OCI-LY7 (cell line): ENCODE data around the gene XAF1. TPM values are rescaled to one million over a fixed set of nuclear protein-coding genes. Genes with fewer than 3 reads are reported as not detected.
"Not testable (repeated sequence)": the region's sequence is repeated elsewhere in the genome, so short reads cannot be mapped to it uniquely, and the experiment has no call there.

Experiments
- BruUV-seq: library from RNA; stranded (reverse); fragments of 400-500 nt; replicated peaks from 2 replicates; lab custom pipeline; 2021; lab: Mats Ljungman, UMichigan
- CTCF ChIA-PET: fragments of 300-600 bp; sonication (Branson Sonifier 250); formaldehyde crosslinking; loops from one replicate; lab custom pipeline; 2022; ENCODE audit warnings: antibody characterized with exemption; ENCODE audit not compliant: unreplicated experiment; lab: Charles Lee
- POLR2A ChIA-PET: fragments of 300-600 bp; sonication (Branson Sonifier 250); formaldehyde crosslinking; loops from one replicate; lab custom pipeline; 2022; ENCODE audit warnings: antibody characterized with exemption; lab: Charles Lee
- DNase-seq: peaks from one replicate; pipeline ENCODE4 v3.0.0-alpha.2; 2015; ENCODE audit warnings: low spot score
- H2AFZ ChIP-seq: fragments of 200-600 bp; sonication (generic), shearing (Covaris generic); 2 replicates; pipeline ENCODE4 v1.6.1; 2014; ENCODE audit warnings: mild to moderate bottlenecking, antibody characterized with exemption, low read length, moderate library complexity
- H3K27ac ChIP-seq: fragments of 200-600 bp; sonication (generic); 2 replicates; pipeline ENCODE4 v1.5.1; 2014; ENCODE audit warnings: mixed run types, low read depth, mild to moderate bottlenecking, moderate library complexity, low read length, inconsistent platforms; ENCODE audit not compliant: poor library complexity, severe bottlenecking
- H3K36me3 ChIP-seq: fragments of 200-600 bp; sonication (generic); 2 replicates; pipeline ENCODE4 v1.6.1; 2014; ENCODE audit warnings: mild to moderate bottlenecking, antibody characterized with exemption, low read length, moderate library complexity, mixed read lengths; ENCODE audit not compliant: insufficient read depth
- H3K4me1 ChIP-seq: fragments of 200-600 bp; sonication (generic); 2 replicates; pipeline ENCODE4 v1.5.1; 2014; ENCODE audit warnings: mild to moderate bottlenecking, low read length; ENCODE audit not compliant: insufficient read depth, poor library complexity, severe bottlenecking
- H3K4me2 ChIP-seq: fragments of 200-600 bp; sonication (generic); 2 replicates; pipeline ENCODE4 v1.6.1; 2014; ENCODE audit warnings: mild to moderate bottlenecking, low read length
- H3K4me3 ChIP-seq: fragments of 200-600 bp; sonication (generic); 2 replicates; pipeline ENCODE4 v1.5.1; 2014; ENCODE audit warnings: mild to moderate bottlenecking, low read depth, low read length; ENCODE audit not compliant: poor library complexity, severe bottlenecking
- H3K79me2 ChIP-seq: fragments of 200-600 bp; sonication (generic); 2 replicates; pipeline ENCODE4 v1.6.1; 2016; ENCODE audit warnings: low read depth, mild to moderate bottlenecking, low read length, moderate library complexity, mixed read lengths; ENCODE audit not compliant: insufficient read depth
- H3K9me2 ChIP-seq: fragments of 200-600 bp; sonication (generic); 2 replicates; pipeline ENCODE4 v1.6.1; 2016; ENCODE audit warnings: mild to moderate bottlenecking, low read length, mixed read lengths; ENCODE audit not compliant: insufficient read depth
- H3K9me3 ChIP-seq: fragments of 200-600 bp; sonication (generic); 2 replicates; pipeline ENCODE4 v1.6.1; 2014; ENCODE audit warnings: mild to moderate bottlenecking, mixed run types, low read length, mixed read lengths
- H4K20me1 ChIP-seq: fragments of 200-600 bp; sonication (generic); 2 replicates; pipeline ENCODE4 v1.6.1; 2014; ENCODE audit warnings: mild to moderate bottlenecking, antibody characterized with exemption, low read length, moderate library complexity, mixed read lengths; ENCODE audit not compliant: insufficient read depth
- CTCF ChIP-seq: fragments of 200-600 bp; sonication (generic); conservative IDR thresholded peaks from 2 replicates; pipeline ENCODE4 v1.5.1; 2014; ENCODE audit warnings: mild to moderate bottlenecking, antibody characterized with exemption, low read length, moderate library complexity, mixed read lengths
- EZH2phosphoT487 ChIP-seq: fragments of 200-600 bp; sonication (generic); IDR thresholded peaks from 2 replicates; pipeline ENCODE4 v1.6.1; 2018; ENCODE audit warnings: low read depth, borderline replicate concordance, mild to moderate bottlenecking, mixed run types, antibody characterized with exemption, low read length, moderate library complexity, mixed read lengths
- intact Hi-C: fragments of 100-400 bp; cut with micrococcal nuclease; formaldehyde crosslinking; loops from one replicate; pipeline ENCODE4 v1.10.0; 2022; ENCODE audit not compliant: unreplicated experiment
- total RNA-seq, 2 experiments: library from RNA; depleted of rRNA in 1 of 2; stranded (reverse); fragments of >200 nt in 1 of 2; shearing (Covaris generic) in 1 of 2; gene quantifications; 2 replicates each; pipeline ENCODE4 v1.2.3, GENCODE V29; 2014 to 2022

The XAF1 gene
- total RNA-seq, 2 experiments from 2014 or later, result 0.38 to 0.46 TPM

DNA sequence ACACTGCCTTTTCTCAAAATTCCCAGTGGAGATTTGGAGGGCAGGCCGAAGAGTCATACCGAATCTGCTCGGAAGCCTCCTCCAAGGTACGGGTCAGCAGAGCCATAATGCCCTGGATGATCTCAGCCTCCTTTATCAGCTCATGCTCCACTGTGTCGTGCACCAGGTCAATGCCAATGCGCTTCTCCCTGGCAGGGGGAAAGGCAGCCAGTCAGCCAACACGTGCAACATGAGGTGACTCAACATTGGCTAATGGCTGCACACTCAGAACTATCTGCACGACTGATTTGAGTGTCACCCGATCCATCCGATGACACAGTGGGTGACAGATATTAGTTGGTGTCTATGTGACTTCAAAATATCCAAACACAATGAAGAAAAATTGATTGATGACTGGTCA, 59.9 kb downstream of the XAF1 start:
- CTCF ChIA-PET, result no interaction called here

DNA sequence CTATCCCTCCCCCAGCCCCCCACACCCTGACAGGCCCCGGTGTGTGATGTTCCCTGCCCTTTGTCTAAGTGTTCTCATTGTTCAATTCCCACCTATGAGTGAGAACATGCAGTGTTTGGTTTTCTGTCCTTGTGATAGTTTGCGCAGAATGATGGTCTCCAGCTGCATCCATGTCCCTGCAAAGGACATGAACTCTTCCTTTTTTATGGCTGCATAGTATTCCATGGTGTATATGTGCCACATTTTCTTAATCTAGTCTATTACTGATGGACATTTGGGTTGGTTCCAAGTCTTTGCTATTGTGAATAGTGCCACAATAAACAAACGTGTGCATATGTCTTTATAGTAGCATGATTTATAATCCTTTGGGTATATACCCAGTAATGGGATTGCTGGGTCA, 60.5 kb downstream of the XAF1 start:
- intact Hi-C loops, H2AFZ ChIP-seq, H3K4me3 ChIP-seq, DNase-seq, H3K36me3 ChIP-seq, CTCF ChIA-PET, POLR2A ChIA-PET, H3K79me2 ChIP-seq, H4K20me1 ChIP-seq, H3K9me3 ChIP-seq, H3K4me1 ChIP-seq, H3K9me2 ChIP-seq, H3K4me2 ChIP-seq, H3K27ac ChIP-seq, BruUV-seq: not testable (repeated sequence)

More for the DNA sequence above, 59.9 kb downstream of the XAF1 start:
- Histone ChIP-seq H3K9me3 (no peaks in the 10 kb centered on the region), H2AFZ (no peak overlapping the region), H3K79me2 (no peaks in the 10 kb centered on the region), H3K9me2 (no peaks in the 10 kb centered on the region), H3K4me2 (no peak overlapping the region), H4K20me1 (no peaks in the 10 kb centered on the region), H3K27ac (no peak overlapping the region), H3K4me1 (no peaks in the 10 kb centered on the region), H3K36me3 (no peaks in the 10 kb centered on the region), H3K4me3 (no peak overlapping the region)
- no peak for DNase-seq
- intact Hi-C loops, result no loop called here
- POLR2A ChIA-PET, result no interaction called here
- no TSS peak for BruUV-seq
- TF ChIP-seq CTCF, result no peak
- TF ChIP-seq EZH2phosphoT487, result no peak

GRCh38 chr17:6818938-6819337, 63.1 kb downstream of the XAF1 start:
- Histone ChIP-seq H3K4me1 (no peaks in the 10 kb centered on the region), H3K27ac (no peak overlapping the region), H3K79me2 (no peaks in the 10 kb centered on the region), H3K9me2 (no peaks in the 10 kb centered on the region), H3K36me3 (no peaks in the 10 kb centered on the region), H3K9me3 (no peaks in the 10 kb centered on the region), H4K20me1 (no peaks in the 10 kb centered on the region), H3K4me3 (no peak overlapping the region), H2AFZ (no peak overlapping the region), H3K4me2 (no peak overlapping the region)
- CTCF ChIA-PET, result no interaction called here
- DNase-seq, result no peak
- TF ChIP-seq EZH2phosphoT487 (no peak), CTCF (no peak)
- no TSS peak for BruUV-seq
- intact Hi-C loops, result no loop called here
- POLR2A ChIA-PET, result no interaction called here
